GM23248 (cell line): ENCODE results near the gene MNT.

Source experiments
- EZH2 ChIP-seq: fragments of 200-600 bp; sonication (generic); IDR thresholded peaks from 2 replicates; pipeline ENCODE4 v1.6.1; 2018; ENCODE audit warnings: antibody characterized with exemption, mild to moderate bottlenecking; ENCODE audit not compliant: insufficient read depth, poor library complexity, severe bottlenecking
- EZH2phosphoT487 ChIP-seq: fragments of 200-600 bp; sonication (generic); IDR thresholded peaks from 2 replicates; pipeline ENCODE4 v1.6.1; 2018; ENCODE audit warnings: antibody characterized with exemption, moderate library complexity, mild to moderate bottlenecking, low read depth; ENCODE audit not compliant: insufficient read depth

GRCh38 chr17:2444382-2444781 is 43.5 kb upstream of the MNT start:
- no peak for TF ChIP-seq EZH2
- no peak for TF ChIP-seq EZH2phosphoT487
